GM12864 (cell line): ENCODE measurements around the gene TDRD9.

ENCODE experiments used
- DNase-seq: peaks from one replicate; pipeline ENCODE4 v3.0.0-alpha.2; 2011; ENCODE audit warnings: low read depth
- H3K4me3 ChIP-seq: 2 replicates; pipeline ENCODE4 v1.5.1; 2011; ENCODE audit warnings: mild to moderate bottlenecking, low read depth, low read length, control low read depth
- TF ChIP-seq, protein P1 (sequence below): IDR thresholded peaks from 2 replicates; pipeline ENCODE4 v1.5.1; 2011; ENCODE audit warnings: low read depth, mild to moderate bottlenecking, moderate library complexity, low read length, control low read depth, inconsistent platforms; ENCODE audit errors: missing control alignments

Gene TDRD9

DNA sequence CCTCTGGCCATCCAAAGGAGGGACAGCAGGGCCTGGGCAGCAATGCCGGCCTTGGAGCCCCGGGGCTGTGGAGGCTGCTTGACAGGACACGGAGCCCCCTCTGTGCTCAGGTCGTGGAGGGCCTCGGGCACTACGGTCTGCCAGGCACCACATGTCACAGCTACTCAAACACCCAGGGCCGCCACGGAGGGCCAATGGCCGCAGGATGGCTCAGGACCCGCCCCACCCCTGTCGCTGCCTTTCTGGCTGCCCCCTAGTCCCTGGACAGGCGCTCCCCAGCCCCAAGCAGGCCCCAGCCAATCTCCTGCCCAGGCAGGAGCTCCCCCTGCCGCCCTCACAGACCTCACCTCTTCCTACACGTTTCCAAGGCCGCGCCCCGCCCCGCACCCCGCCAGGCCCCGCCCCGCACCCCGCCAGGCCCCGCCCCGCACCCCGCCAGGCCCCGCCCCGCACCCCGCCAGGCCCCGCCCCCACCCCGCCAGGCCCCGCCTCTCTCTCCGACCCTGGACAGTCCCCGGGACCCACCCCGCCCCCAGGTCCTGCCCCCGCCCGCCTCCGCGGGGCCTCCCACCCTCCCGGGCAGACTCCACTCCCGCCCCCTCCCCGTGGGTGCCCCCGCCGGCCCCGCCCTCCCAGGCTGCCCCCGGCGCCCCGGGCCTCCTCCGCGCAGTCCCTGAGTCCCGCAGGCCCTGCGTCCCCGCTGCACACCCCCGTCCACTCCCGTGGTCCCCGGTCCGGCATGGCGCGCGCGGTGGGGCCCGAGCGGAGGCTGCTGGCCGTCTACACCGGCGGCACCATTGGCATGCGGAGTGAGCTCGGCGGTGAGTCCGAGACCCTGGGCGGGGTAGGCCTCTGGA, 157.0 kb downstream of the TDRD9 start, which contains the start of gene ASPG:
Gene ASPG, plus strand, starts transcription at position 669 of the 857 bp plus-strand sequence. Its CDS starts 71 bp downstream, at position 740.
- TF ChIP-seq, protein P1, sequence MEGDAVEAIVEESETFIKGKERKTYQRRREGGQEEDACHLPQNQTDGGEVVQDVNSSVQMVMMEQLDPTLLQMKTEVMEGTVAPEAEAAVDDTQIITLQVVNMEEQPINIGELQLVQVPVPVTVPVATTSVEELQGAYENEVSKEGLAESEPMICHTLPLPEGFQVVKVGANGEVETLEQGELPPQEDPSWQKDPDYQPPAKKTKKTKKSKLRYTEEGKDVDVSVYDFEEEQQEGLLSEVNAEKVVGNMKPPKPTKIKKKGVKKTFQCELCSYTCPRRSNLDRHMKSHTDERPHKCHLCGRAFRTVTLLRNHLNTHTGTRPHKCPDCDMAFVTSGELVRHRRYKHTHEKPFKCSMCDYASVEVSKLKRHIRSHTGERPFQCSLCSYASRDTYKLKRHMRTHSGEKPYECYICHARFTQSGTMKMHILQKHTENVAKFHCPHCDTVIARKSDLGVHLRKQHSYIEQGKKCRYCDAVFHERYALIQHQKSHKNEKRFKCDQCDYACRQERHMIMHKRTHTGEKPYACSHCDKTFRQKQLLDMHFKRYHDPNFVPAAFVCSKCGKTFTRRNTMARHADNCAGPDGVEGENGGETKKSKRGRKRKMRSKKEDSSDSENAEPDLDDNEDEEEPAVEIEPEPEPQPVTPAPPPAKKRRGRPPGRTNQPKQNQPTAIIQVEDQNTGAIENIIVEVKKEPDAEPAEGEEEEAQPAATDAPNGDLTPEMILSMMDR = no peak
- no peak for DNase-seq
- H3K4me3 ChIP-seq = no peak within 1 kb of the TSS

DNA sequence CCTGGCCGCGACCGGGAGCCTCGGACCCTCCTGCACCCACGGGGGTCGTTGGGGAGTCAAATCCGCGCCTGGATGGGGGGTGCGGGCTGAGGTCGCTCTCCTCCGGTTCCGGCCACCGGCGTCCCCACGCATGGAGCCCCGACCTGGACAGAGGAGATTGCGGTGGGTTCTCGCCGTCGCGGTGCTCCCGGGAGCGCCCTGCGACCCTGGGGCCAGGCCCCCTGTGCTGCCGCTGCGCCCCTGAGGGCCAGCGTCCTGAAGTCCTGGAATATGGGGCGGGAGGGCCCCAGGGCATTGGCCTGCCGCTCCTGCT, 157.6 kb downstream of the TDRD9 start:
- H3K4me3 ChIP-seq = no peak overlapping the region
- TF ChIP-seq, protein P1 = no peak
- DNase-seq = no peak

DNA sequence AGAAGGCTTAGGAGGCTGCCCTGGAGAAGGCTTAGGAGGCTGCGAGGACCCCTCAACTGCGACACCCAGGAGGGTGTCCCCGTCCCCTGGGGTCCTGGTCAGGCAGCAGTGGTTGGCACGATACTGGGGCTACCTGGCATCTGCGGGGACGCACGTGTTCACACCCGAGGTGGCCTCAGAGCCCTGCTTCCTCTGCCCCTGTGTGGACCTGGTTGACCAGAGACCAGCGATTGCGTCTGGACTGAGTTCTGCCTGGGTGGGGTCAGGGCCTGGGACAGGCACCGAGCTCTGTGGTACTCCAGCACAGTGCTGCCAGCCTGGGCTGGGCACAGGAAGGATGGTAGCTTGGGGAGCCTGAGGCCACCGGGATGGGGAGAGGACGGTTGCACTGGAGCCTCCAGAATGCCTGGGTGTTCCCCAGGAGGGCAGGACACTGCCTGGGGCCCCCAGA, 158.0 kb downstream of the TDRD9 start:
- no peak overlapping the region for H3K4me3 ChIP-seq
- DNase-seq = no peak

DNA sequence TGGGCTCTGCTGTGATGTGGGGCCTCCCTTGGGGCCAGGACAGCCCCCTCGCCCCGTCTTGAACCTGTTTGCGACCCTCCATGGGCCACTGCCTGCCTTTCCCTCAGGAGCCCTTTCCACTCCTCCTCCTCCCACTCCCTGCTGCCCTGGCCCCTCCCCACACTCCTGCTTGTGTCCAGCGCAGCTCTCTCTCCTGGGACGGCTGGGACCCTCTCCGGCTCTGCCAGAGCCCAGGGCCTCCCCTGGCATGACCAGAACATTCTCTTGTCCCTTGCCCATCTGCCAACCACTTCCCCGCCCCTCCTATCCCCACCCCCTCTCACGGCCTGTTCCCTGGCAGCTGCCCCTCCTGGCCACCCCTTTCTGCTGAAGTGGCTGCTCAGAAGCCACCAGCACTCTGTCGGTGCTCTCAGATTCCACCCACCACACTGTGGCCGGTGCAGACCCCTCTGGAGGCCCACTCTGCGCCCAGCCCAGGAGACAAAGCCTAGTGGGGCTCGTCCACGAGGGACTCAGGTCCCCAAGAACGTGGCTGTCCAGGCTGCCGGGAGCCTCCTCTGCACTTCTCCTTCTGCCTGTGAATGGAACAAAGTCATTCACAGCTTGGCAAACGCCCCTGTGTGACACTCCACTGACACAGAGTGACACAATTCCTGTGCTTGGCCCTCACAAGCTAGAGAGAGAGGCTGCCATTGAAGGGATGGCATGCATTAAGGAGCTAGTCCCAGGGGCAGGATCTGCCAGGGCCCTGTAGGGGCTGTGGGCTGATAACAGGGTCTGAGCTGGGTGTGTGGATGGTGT, 158.6 kb downstream of the TDRD9 start:
- DNase-seq = no peak
- TF ChIP-seq, protein P1 = no peak
- H3K4me3 ChIP-seq = no peak overlapping the region

More for the DNA sequence above, 158.0 kb downstream of the TDRD9 start:
- TF ChIP-seq, protein P1 = no peak

DNA sequence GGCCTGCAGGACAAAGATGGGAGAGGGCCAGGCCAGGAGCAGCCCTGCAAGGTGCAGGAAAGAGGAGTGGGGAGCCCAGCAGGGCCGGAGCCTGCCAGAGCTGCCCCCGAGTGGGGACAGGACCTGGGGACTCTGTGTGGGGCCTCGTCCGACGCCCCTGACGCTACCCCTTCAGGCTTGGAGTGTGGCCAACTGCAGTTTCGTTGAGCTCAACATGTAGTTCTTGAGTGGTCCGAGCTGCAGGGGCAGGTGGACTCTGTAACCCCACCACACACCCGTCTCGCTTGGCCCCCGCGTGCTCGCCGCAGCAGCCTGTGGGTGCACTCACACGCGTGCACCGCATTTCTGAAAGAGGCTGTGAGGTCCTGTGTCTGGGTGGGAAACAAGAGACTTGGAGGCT, 159.2 kb downstream of the TDRD9 start:
- DNase-seq = no peak
- TF ChIP-seq, protein P1 = no peak
- no peak overlapping the region for H3K4me3 ChIP-seq

DNA sequence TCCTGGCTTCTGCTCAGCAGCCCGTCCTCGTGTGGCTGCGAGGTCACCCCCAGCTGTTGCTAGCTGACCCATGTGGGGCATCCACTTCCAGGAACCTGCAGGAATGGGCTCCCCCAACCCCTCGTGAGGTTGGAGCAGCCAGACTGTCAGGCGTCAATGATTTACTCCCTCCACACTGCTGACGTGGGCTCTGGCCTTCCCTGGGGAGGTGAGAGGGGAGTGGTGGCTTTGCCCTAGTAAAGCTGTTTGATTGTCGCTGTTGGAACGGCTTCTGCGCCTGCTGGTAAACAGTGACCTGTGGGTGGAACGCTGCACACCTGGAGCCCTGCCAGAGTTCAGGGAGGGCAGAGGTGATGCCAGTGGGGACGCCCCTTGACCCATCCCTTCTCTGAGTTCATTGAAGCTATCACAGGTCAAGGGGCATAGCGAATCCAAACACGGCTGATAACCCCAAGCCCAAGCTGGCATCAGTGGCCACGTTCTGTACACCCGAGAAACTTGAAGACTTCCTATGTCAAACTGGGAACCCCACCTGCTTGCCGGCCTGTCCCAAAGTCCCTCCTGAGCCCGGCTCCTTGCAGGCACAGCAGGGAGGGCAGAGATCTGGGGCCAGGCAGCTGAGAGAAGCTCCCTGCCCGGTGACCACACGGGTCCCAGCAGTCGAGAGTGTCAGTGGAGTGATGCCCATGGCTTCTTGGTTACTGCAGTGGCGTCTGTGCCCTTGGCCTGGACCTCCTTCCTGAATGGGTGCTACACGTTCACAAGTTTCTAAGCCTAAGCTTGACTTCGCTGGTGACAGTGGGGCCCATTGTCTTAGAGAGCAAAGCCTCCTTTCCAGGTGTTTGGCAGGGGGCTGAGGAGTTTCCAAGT, 160.0 kb downstream of the TDRD9 start:
- TF ChIP-seq, protein P1 = no peak
- DNase-seq = no peak
- H3K4me3 ChIP-seq = no peak overlapping the region
